Activated gamma-delta T cell treated with anti-CD3 and anti-CD28 coated beads, Interleukin-2, amount 50 U/mL, for 16 hours (primary cell): ENCODE results near the gene STK38L.

Experiments
- DNase-seq: peaks from one replicate; pipeline ENCODE4 v3.0.0-alpha.2; 2020; ENCODE audit warnings: low read depth

Gene STK38L

DNA sequence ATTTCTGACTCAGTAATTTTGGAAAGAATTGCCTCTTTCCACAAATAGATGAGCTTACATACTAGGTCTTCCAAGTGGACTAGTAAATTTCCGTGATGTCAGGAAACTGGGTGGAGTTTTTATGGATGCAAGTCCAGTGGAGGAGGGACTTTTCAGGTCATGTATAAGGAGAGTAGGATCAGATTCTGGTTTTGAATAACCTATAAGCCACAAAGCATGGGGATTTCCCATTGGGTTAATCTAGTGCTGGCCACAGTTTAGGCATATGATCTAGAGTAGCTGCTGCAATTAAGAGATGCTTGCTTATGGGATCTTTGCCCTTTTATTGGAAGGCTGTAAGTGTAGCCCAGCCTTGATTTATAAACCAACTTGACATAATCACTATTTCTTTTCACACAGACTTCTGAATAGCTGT, 33.8 kb downstream of the STK38L start:
- DNase-seq, result no peak

DNA sequence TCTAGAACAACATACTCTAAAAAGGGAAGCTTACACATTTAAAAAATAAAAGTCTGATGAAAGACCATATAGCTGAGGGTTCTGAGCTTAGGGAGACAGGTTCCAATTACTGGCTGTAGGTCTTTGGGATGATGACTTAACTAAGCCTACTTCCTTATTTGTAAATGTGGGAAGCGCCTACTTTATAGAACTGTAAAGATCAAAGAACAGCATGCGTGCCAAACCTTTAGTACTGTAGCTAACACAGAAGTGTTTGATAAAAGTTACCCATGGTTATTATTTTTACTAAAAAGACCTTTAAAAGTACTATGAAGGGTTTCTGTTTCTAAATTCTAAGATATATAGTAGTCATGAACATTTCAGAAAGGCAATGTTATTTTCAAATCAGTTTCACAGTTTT, 35.7 kb downstream of the STK38L start:
- DNase-seq, result no peak

GRCh38 chr12:27280412-27280811, 36.3 kb downstream of the STK38L start:
- no peak for DNase-seq

- DNase-seq, result no peak
Measured at GRCh38 chr12:27282754-27283153, 38.7 kb downstream of the STK38L start.

- no peak for DNase-seq
Measured at GRCh38 chr12:27284021-27284420, 39.9 kb downstream of the STK38L start.

DNA sequence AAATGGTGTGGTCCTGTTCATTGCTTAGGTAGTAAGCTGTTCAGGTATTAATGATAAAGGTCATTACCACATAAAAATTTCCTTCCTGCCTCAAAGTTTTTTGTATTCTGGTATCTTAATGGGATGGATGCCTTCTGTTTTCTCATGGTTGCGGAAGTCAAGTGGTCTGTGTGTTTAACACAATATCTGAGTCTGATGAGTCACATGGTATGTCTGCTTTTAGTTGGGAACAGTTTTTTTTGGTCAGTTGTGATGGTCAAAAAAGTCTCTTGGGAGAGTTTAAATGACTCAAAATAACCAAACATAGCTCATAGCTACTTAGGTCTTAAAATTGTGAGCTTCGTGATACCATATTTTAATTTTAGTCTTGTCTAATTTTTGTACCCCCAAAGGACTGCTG, 40.7 kb downstream of the STK38L start:
- no peak for DNase-seq

GRCh38 chr12:27285403-27285802, 41.3 kb downstream of the STK38L start:
- DNase-seq, result no peak

DNA sequence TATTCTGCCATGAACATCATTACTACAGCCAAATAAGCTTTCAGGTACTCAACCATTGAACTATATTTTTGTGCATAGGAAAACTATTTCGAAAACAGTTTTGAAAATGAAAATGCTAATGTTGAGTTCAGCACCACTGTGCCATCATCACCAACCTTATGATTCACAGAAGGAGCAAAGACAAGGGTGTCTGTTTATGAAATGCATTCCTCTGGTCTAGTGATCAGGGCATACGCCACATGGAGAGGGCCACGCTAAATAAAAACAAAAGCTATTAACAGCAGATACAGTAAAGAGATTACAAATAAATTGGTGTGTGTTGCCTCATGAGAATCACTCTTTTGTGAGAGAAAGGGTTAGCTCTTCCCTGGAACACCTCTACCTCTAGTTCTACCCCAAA, 45.3 kb downstream of the STK38L start:
- no peak for DNase-seq

DNA sequence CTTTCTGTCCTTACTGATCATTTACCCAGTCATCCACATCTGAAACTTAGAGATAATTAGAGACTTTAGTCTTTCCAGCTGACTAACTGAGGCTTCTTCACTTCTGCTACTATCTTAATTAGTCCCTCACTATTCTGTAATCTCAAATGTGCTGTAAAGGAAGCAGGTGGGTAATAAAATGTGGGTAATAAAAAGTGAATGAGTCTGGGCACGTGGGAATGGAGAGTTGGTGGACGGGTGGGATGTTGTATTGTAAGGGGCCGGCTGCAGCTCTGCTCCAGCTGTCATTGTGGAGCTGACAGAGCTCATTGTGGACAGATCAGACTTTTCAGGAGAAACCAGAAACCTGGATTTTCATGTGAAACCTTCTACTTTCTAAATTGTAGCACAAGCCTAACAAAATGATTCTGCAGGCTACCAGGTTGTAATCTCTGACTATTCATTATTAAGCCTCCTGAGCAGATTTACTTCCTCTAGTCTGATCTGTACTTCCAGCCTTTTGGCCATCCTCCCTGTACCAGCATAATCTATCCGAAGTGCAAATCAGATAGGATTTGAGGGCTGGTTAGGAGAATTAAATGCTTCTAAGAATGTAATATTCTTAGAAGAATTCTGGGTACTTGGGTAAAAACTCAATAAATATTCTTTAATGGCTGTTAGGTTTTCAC, 46.5 kb downstream of the STK38L start:
- no peak for DNase-seq

DNA sequence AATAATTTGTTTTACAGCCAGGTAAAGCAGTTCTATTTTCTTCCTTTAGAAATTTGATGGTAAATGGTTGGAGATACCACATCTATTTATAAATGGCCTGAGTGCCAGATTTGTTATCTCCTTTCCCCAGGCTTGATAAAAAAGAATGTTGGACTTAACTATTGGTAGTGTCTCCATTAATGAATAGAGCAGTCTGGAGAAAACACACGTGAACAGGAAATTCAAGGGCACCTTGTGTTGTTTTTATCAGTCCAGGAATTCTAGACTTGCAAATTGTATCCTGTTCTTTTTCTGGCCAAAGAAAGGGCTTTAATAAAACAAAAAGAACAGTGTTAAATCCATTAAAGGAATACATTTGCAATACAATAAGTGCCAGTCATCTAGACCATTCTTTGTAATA, 47.8 kb downstream of the STK38L start:
- no peak for DNase-seq

DNA sequence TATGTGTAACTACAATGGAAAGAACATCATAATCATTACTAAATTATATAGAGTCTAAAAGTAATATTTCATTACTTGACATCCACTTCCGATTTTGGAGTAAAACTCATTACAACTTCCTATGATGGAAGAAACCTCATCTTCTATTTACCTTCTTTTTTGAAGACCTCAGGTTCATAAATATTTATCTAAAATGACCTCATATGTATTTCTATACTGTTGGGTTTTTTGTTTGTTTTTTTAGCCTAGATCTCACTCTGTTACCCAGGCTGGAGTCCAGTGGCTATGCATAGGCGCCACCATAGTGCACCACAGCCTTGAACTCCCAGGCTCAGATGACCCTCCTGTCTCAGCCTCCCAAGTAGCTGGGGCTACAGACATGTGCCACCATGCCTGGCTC, 48.6 kb downstream of the STK38L start:
- DNase-seq, result no peak

- no peak for DNase-seq
Measured at GRCh38 chr12:27293463-27293862, 49.4 kb downstream of the STK38L start.

DNA sequence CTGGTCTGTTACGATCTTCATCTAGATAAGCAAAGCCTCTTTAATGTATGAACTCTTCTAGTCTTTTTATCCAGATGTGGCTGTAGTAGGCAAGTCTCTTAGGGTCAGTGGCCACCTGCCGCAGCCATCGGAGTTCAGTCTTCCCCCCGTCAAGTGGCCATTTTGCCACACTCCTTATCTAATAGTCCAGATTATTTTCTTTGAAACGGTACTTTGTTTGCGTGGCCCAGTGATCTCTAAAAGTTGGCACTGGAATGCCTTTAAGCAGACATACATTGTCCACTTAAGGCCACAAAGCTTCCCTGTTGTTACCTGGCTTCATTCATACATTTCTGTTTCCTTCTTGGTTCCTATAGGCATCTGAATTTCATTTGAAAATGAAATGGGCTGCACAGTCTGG, 52.6 kb downstream of the STK38L start:
- DNase-seq, result no peak

DNA sequence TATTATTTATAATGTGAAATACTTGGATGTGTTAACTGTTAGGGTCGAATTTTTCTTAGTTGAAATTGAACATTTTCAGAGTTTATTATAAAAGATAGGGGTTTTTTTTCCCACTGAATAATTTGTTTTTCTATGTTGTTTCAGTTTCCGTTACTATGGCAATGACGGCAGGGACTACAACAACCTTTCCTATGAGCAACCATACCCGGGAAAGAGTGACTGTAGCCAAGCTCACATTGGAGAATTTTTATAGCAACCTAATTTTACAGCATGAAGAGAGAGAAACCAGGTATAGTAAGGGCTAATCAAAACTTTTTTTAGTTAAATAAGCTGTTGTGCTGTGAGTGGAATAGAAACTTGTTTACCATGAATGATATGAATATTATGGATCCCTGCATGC, 53.5 kb downstream of the STK38L start:
- DNase-seq, result no peak

DNA sequence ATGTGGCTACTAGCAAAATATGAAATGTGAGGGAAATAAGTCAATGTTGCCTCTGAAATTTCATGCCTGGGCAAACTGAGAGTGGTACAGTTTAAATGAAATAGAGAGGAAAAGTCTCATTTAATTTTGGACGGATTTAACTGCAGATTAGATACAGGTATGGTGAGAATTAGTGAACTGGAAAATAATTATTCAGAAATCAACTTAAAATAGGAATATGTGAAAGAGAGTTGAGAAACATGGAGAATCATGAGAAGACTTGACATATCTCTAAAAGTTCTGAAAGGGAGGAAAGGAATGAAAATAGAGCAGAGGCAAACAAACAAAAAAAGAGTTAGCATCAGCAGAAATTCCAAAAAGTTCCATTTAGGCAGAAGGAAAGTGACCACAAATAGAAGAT, 55.0 kb downstream of the STK38L start:
- no peak for DNase-seq

DNA sequence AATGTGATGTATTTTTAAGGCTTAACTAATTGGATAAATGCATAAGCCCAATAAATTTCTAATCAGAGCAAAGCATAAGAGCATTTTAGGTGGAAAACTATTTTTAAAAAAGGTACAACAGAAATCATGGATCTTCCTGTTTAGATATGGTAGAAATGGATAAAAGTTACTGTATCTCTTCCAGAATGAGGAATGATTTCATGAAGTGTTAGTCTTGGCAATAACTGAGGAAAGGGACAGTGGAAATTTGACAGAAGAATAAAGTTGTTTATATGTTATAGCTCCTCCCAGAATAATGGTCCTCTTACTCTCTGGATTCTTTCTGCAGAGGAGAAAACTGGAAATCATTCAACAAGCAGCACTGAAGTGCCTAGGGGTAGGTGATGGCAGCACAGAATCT, 56.1 kb downstream of the STK38L start:
- no peak for DNase-seq

- no peak for DNase-seq
Measured at GRCh38 chr12:27303139-27304111, 59.3 kb downstream of the STK38L start.

DNA sequence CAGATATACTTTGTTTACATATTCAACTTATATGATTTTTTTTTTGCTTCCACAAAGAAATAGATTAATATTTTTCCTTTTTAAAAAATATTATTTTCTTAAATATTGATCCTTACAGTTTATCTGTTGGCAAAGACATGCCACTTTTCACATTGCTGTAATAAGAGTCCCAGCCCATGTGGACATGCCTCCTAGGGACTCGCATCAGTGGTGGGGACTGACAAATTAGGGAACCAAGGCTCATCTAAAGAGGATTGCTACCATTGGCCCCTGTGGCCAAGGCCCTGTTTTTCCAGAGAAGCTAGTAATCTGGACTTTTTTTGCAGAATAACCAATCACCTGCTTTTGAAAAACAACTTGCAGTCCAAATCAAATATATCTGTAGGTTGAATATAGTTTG, 60.8 kb downstream of the STK38L start:
- no peak for DNase-seq

DNA sequence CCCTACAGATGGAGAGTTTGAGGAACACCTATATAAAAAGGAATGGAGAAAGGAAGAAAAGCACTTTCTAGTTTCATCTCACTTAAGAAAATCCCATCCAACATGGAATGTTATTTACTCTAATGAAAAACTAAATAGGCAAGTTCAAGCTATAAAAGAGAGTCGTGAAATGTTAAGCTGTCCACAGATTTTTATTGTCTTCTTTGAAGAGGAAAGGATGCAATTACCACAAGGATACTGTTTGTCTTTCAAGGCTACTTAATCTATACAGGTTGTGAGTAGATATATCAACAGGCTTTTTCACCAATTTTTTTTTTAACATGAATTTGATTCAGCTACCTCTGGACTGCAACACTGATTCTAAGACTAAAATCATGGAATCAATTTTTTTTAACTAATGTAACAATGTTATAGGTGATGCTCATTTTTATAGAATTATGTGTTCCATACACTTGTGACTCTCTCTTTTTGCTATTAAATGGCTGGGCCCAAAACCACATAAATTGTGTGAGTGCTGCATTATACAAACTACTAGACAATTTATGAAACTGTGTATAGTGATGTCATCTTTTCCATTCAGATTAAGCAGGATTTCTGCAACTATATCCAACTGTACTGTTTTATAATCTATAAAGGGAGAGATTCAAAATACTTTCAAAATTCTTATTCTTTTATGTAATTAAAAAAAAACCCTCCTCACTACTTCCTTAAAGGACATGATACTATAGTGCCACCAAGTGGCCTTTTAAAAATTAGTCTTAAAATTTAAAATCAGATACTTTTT, 61.8 kb downstream of the STK38L start:
- no peak for DNase-seq

- no peak for DNase-seq
Measured at GRCh38 chr12:27309293-27309994, 65.4 kb downstream of the STK38L start.

DNA sequence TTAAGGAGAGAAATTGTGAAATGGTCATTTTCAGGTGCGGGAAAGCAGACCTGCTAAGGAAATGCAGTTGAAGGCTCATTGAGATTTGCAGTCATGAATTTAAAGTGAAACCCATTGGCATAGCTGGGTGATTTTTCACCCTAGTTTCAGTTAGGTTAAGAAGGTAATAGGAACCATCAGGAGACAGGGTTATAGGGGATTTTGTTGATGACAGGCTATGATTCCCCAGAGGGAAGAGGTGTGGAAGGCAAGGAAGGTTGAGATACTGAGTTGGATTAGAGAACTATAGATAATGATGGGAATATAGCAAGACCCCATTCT, 65.9 kb downstream of the STK38L start:
- no peak for DNase-seq

- DNase-seq, result no peak
Measured at GRCh38 chr12:27316947-27317346, 72.9 kb downstream of the STK38L start.
